Measurements from ENCODE around the gene DNAJC6.
A peak's percentile ranks its signal among the peaks of the same experiment; 100 is the strongest.

The DNAJC6 gene

GRCh38 chr1:65297706-65298105 is 11.6 kb upstream of the DNAJC6 start:
- no peak overlapping the region for H3K27ac ChIP-seq (ENCODE audit: low read depth, low read length, severe bottlenecking)
- 77 to 81% methylated on average over 2 to 3 of the region's 4 CpGs for WGBS, 2 experiments (ENCODE audit: insufficient coverage in 2 of 2)

GRCh38 chr1:65299328-65299727 is 10.0 kb upstream of the DNAJC6 start:
- WGBS, 2 experiments (ENCODE audit: insufficient coverage in 2 of 2) = 80 to 100% methylated on average over 1 of the region's 1 CpG
- H3K4me3 ChIP-seq (ENCODE audit: extremely low read depth, insufficient read depth, low read length, poor library complexity, severe bottlenecking) = no peak overlapping the region

More at GRCh38 chr1:65297706-65298105, 11.6 kb upstream of the DNAJC6 start:
- no peak overlapping the region for H3K4me3 ChIP-seq (ENCODE audit: extremely low read depth, insufficient read depth, low read length, poor library complexity, severe bottlenecking)
- H3K36me3 ChIP-seq (ENCODE audit: control insufficient read depth, insufficient read depth, low read length) = peaks cover 3% of the 10 kb centered on the region
- H3K9me3 ChIP-seq (ENCODE audit: control insufficient read depth, low read length) = no peaks in the 10 kb centered on the region
- H3K4me1 ChIP-seq (ENCODE audit: control insufficient read depth, insufficient read depth, low read length, poor library complexity, severe bottlenecking) = no peaks in the 10 kb centered on the region

GRCh38 chr1:65308781-65309303 is 501 bp upstream of the DNAJC6 start:
- 0 to 5% methylated on average over 2 to 10 of the region's 22 CpGs for WGBS, 2 experiments (ENCODE audit: insufficient coverage in 2 of 2)
- Histone ChIP-seq H3K27ac (ENCODE audit: low read depth, low read length, severe bottlenecking) (no peak overlapping the region), H3K4me1 (ENCODE audit: control insufficient read depth, insufficient read depth, low read length, poor library complexity, severe bottlenecking) (no peaks in the 10 kb centered on the region), H3K4me3 (ENCODE audit: extremely low read depth, insufficient read depth, low read length, poor library complexity, severe bottlenecking) (peak overlapping the region; percentile 44), H3K9me3 (ENCODE audit: control insufficient read depth, low read length) (no peaks in the 10 kb centered on the region), H3K36me3 (ENCODE audit: control insufficient read depth, insufficient read depth, low read length) (no peaks in the 10 kb centered on the region)

More at GRCh38 chr1:65299328-65299727, 10.0 kb upstream of the DNAJC6 start:
- H3K27ac ChIP-seq (ENCODE audit: low read depth, low read length, severe bottlenecking) = no peak overlapping the region
- H3K36me3 ChIP-seq (ENCODE audit: control insufficient read depth, insufficient read depth, low read length) = peaks cover 3% of the 10 kb centered on the region
- no peaks in the 10 kb centered on the region for H3K4me1 ChIP-seq (ENCODE audit: control insufficient read depth, insufficient read depth, low read length, poor library complexity, severe bottlenecking)
- H3K9me3 ChIP-seq (ENCODE audit: control insufficient read depth, low read length) = no peaks in the 10 kb centered on the region

GRCh38 chr1:65310078-65310587 is 790 bp downstream of the DNAJC6 start:
- peak overlapping the region; percentile 44 for H3K4me3 ChIP-seq (ENCODE audit: extremely low read depth, insufficient read depth, low read length, poor library complexity, severe bottlenecking)
- H3K36me3 ChIP-seq (ENCODE audit: control insufficient read depth, insufficient read depth, low read length) = no peaks in the 10 kb centered on the region
- H3K4me1 ChIP-seq (ENCODE audit: control insufficient read depth, insufficient read depth, low read length, poor library complexity, severe bottlenecking) = no peaks in the 10 kb centered on the region
- H3K9me3 ChIP-seq (ENCODE audit: control insufficient read depth, low read length) = no peaks in the 10 kb centered on the region
- WGBS, 2 experiments (ENCODE audit: insufficient coverage in 2 of 2) = 0% methylated on average over 3 to 4 of the region's 12 CpGs
- no peak overlapping the region for H3K27ac ChIP-seq (ENCODE audit: low read depth, low read length, severe bottlenecking)

GRCh38 chr1:65311760-65312159 is 2.4 kb downstream of the DNAJC6 start:
- H3K4me1 ChIP-seq (ENCODE audit: control insufficient read depth, insufficient read depth, low read length, poor library complexity, severe bottlenecking) = no peaks in the 10 kb centered on the region
- H3K36me3 ChIP-seq (ENCODE audit: control insufficient read depth, insufficient read depth, low read length) = no peaks in the 10 kb centered on the region
- no peaks in the 10 kb centered on the region for H3K9me3 ChIP-seq (ENCODE audit: control insufficient read depth, low read length)
- H3K27ac ChIP-seq (ENCODE audit: low read depth, low read length, severe bottlenecking) = no peak overlapping the region
- H3K4me3 ChIP-seq (ENCODE audit: extremely low read depth, insufficient read depth, low read length, poor library complexity, severe bottlenecking) = no peak overlapping the region

- WGBS, 2 experiments (ENCODE audit: insufficient coverage in 2 of 2) = 74 to 100% methylated on average over 1 to 2 of the region's 2 CpGs
- no peak overlapping the region for H3K27ac ChIP-seq (ENCODE audit: low read depth, low read length, severe bottlenecking)
- no peaks in the 10 kb centered on the region for H3K36me3 ChIP-seq (ENCODE audit: control insufficient read depth, insufficient read depth, low read length)
Observed at GRCh38 chr1:65316233-65316632, 6.9 kb downstream of the DNAJC6 start.

GRCh38 chr1:65317866-65318653 is 8.7 kb downstream of the DNAJC6 start:
- Histone ChIP-seq H3K9me3 (ENCODE audit: control insufficient read depth, low read length) (no peaks in the 10 kb centered on the region), H3K4me3 (ENCODE audit: extremely low read depth, insufficient read depth, low read length, poor library complexity, severe bottlenecking) (no peak overlapping the region), H3K27ac (ENCODE audit: low read depth, low read length, severe bottlenecking) (no peak overlapping the region), H3K4me1 (ENCODE audit: control insufficient read depth, insufficient read depth, low read length, poor library complexity, severe bottlenecking) (no peaks in the 10 kb centered on the region), H3K36me3 (ENCODE audit: control insufficient read depth, insufficient read depth, low read length) (no peaks in the 10 kb centered on the region)
- WGBS, 2 experiments (ENCODE audit: insufficient coverage in 2 of 2) = 89 to 90% methylated on average over 3 to 5 of the region's 5 CpGs

More at GRCh38 chr1:65316233-65316632, 6.9 kb downstream of the DNAJC6 start:
- H3K4me3 ChIP-seq (ENCODE audit: extremely low read depth, insufficient read depth, low read length, poor library complexity, severe bottlenecking) = no peak overlapping the region
- H3K4me1 ChIP-seq (ENCODE audit: control insufficient read depth, insufficient read depth, low read length, poor library complexity, severe bottlenecking) = no peaks in the 10 kb centered on the region
- no peaks in the 10 kb centered on the region for H3K9me3 ChIP-seq (ENCODE audit: control insufficient read depth, low read length)

- Histone ChIP-seq H3K4me3 (ENCODE audit: extremely low read depth, insufficient read depth, low read length, poor library complexity, severe bottlenecking) (no peak overlapping the region), H3K4me1 (ENCODE audit: control insufficient read depth, insufficient read depth, low read length, poor library complexity, severe bottlenecking) (no peaks in the 10 kb centered on the region), H3K36me3 (ENCODE audit: control insufficient read depth, insufficient read depth, low read length) (no peaks in the 10 kb centered on the region), H3K9me3 (ENCODE audit: control insufficient read depth, low read length) (no peaks in the 10 kb centered on the region), H3K27ac (ENCODE audit: low read depth, low read length, severe bottlenecking) (no peak overlapping the region)
- 92 to 94% methylated on average over 2 to 3 of the region's 3 CpGs for WGBS, 2 experiments (ENCODE audit: insufficient coverage in 2 of 2)
Observed at GRCh38 chr1:65319141-65319540, 9.8 kb downstream of the DNAJC6 start.

GRCh38 chr1:65319754-65320153 is 10.4 kb downstream of the DNAJC6 start:
- 83 to 91% methylated on average over 1 of the region's 1 CpG for WGBS, 2 experiments (ENCODE audit: insufficient coverage in 2 of 2)
- no peak overlapping the region for H3K4me3 ChIP-seq (ENCODE audit: extremely low read depth, insufficient read depth, low read length, poor library complexity, severe bottlenecking)
- no peak overlapping the region for H3K27ac ChIP-seq (ENCODE audit: low read depth, low read length, severe bottlenecking)
- no peaks in the 10 kb centered on the region for H3K4me1 ChIP-seq (ENCODE audit: control insufficient read depth, insufficient read depth, low read length, poor library complexity, severe bottlenecking)
- H3K9me3 ChIP-seq (ENCODE audit: control insufficient read depth, low read length) = no peaks in the 10 kb centered on the region
- no peaks in the 10 kb centered on the region for H3K36me3 ChIP-seq (ENCODE audit: control insufficient read depth, insufficient read depth, low read length)

- no peaks in the 10 kb centered on the region for H3K4me1 ChIP-seq (ENCODE audit: control insufficient read depth, insufficient read depth, low read length, poor library complexity, severe bottlenecking)
- no peaks in the 10 kb centered on the region for H3K9me3 ChIP-seq (ENCODE audit: control insufficient read depth, low read length)
- WGBS, 2 experiments (ENCODE audit: insufficient coverage in 2 of 2) = 82 to 83% methylated on average over 1 to 2 of the region's 2 CpGs
- H3K36me3 ChIP-seq (ENCODE audit: control insufficient read depth, insufficient read depth, low read length) = no peaks in the 10 kb centered on the region
- H3K4me3 ChIP-seq (ENCODE audit: extremely low read depth, insufficient read depth, low read length, poor library complexity, severe bottlenecking) = no peak overlapping the region
- no peak overlapping the region for H3K27ac ChIP-seq (ENCODE audit: low read depth, low read length, severe bottlenecking)
Observed at GRCh38 chr1:65321879-65322278, 12.5 kb downstream of the DNAJC6 start.

- no peaks in the 10 kb centered on the region for H3K9me3 ChIP-seq (ENCODE audit: control insufficient read depth, low read length)
- H3K4me1 ChIP-seq (ENCODE audit: control insufficient read depth, insufficient read depth, low read length, poor library complexity, severe bottlenecking) = no peaks in the 10 kb centered on the region
- H3K36me3 ChIP-seq (ENCODE audit: control insufficient read depth, insufficient read depth, low read length) = no peaks in the 10 kb centered on the region
- 83 to 89% methylated on average over 3 to 5 of the region's 5 CpGs for WGBS, 2 experiments (ENCODE audit: insufficient coverage in 2 of 2)
- no peak overlapping the region for H3K4me3 ChIP-seq (ENCODE audit: extremely low read depth, insufficient read depth, low read length, poor library complexity, severe bottlenecking)
- H3K27ac ChIP-seq (ENCODE audit: low read depth, low read length, severe bottlenecking) = no peak overlapping the region
Observed at GRCh38 chr1:65323246-65323645, 13.9 kb downstream of the DNAJC6 start.
